ENCODE results near the gene PIWIL4. TPM values are rescaled to one million over a fixed set of nuclear protein-coding genes. Genes with fewer than 3 reads are reported as not detected.

The PIWIL4 gene
- total RNA-seq, 1 donor from 2014 or later = 1.8 TPM

DNA sequence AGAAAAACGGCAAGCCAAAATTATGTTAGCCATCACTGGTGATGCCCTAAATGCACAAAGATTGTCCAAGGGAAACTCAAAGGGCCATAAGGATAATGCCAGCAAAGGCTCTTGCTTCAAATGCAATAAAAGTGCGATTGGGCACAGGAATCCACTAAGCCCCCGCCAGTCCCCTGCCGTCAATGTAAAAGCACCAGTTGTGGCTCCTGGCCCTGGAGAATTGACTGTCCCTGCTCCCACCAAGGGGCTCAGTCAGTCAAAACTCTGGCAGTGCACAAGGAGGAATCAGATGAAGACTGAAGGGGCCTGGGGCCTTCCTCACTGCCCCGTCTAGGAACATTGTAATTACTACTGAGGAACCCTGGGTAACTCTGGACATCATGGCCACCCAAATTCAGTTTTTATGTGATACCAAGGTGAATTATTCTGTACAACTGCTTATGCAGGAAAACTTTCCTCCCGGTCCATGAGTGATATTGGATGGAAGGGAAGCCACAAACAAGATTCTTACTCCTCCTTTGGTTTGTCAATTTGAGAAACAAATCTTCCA lies 85.6 kb downstream of the PIWIL4 start:
- intact Hi-C loops (cut with DNase I) = loop anchor here (5.0 kb wide), 1 partner anchor 79 kb away; no protein-coding TSS in a partner anchor
- DNase-seq (ENCODE audit: low spot score) = no peak

DNA sequence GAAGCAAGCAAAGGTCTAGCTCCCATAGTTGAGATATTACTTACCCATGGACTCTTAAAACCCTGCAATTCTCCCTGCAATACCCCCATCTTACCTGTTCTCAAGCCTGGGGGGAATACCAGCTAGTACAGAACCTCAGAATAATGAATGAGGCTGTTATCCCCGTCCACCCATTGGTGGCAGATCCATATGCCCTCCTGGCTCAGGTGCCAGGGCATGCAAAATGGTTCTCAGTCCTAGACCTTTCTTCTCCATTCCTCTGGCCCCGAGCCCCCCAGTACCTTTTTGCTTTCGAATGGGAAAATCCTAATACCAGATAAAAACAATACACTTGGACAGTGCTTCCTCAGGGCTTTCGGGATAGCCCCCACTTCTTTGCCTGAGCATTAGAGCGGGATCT lies 86.4 kb downstream of the PIWIL4 start:
- DNase-seq (ENCODE audit: low spot score) = no peak
- intact Hi-C loops (cut with DNase I) = loop anchor here (5.0 kb wide), 1 partner anchor 79 kb away; no protein-coding TSS in a partner anchor

DNA sequence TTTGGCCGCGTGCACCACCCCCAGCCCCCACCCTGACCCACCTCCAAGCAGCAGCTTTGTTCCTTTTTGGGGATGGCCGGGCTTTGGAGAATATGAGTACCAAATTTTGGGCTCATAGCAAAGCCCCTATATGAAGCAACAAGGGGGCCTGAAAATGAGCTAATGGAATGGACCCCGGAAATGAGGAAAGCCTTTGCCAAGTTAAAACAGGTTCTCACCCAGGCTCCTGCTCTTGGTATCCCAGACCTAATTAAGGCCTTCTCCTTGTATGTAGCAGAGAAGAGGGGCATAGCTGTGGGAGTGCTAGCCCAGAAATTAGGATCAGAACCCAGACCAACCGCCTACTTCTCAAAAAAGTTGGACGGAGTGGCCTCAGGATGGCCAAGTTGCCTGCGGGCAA lies 87.0 kb downstream of the PIWIL4 start:
- DNase-seq (ENCODE audit: low spot score) = no peak
- intact Hi-C loops (cut with DNase I) = loop anchor here (5.0 kb wide), 1 partner anchor 78 kb away; no protein-coding TSS in a partner anchor

DNA sequence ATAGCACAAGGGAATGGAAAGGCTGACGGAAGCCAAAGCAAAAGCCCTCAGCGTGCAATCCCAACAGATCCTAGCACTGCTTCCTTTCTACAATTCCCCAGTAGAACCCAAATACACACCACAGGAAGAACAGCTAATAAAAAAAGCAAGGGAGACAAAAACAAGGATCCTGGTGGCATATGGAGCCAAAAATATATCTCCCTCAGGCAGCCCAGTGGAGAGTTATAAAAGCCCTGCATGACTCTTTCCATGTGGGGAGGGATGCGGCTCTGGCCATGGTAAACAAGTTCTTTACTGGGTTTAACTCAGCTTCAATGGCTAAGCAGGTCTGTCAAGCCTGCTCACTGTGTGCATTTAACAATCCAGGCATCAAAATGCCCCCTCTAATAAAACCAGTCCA lies 88.1 kb downstream of the PIWIL4 start:
- no peak for DNase-seq (ENCODE audit: low spot score)
- intact Hi-C loops (cut with DNase I) = no loop called here

DNA sequence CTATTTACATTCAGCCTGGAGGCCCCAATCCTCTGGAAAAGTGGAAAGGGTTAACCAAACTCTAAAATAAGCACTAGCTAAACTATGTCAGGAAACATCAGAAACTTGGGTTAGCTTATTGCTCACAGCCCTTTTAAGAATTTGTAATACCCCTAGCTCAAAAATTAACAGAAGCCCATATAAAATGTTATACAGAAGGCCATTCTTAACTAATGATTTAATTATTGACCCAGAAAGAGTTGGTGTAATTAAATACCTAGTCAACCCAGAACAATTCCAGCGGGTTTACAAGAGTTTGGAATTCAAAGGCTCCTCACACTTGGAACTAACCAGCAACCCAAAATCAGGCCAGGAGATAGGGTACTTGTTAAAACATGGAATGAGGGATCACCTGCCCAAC lies 88.8 kb downstream of the PIWIL4 start:
- intact Hi-C loops (cut with DNase I) = no loop called here

DNA sequence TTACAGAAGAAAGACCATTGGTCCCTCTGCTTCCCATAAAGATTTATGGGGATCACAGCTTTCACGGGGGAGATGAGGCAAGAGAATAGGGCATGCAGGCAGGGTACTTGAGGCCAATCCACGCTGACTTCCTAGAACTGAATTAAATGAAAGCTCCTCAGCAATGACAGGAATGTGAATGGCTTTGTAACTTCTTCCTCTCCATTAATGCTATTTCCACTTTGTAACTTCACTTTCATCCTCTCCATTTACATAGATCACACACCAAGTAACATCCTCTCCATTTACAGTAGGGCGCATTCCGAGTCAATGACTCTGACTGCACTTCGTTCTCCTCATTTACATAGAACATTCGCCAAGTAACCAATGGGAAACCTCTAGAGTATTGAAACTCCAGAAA lies 89.8 kb downstream of the PIWIL4 start:
- intact Hi-C loops (cut with DNase I) = no loop called here
- no peak for DNase-seq (ENCODE audit: low spot score)

More for the DNA sequence above, 88.8 kb downstream of the PIWIL4 start:
- DNase-seq (ENCODE audit: low spot score) = no peak

DNA sequence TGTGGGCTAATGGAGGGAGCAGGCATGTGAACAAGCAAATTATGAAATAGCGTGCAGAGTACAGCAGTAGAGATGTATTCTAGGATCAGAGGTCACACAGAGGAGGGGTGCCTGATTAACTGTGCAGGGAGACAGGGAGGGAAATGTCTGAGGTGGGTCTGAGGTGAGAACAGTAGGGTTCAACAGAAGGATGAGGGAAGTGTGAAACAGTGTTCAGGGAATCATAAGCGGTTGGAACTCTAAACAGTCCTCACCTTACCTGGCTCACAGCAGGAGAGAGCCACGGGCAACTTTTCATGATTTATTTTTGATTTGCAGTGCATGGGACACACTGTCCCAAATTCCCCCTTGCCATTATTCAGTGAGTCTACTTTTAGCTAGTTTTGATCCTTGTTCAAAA lies 90.5 kb downstream of the PIWIL4 start:
- intact Hi-C loops (cut with DNase I) = no loop called here
- DNase-seq (ENCODE audit: low spot score) = no peak

DNA sequence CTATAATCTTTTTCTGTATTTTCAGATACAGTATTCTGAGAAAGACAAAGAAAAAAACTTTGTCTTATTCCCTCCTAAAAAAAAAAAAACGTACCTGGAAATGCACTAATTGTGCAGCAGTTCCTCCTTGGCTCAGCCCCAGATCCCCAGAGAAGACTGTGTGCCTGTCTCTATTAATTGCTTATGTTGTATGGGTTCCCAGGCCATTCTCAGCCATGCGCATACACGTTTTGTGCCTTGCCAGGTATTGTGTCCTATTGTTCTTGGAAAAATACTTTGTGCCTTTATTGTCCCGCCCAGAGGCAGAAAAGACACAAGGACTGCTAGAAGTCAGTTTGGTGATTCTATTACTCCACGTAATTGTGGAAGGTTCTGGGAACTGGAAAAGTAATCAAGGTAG lies 91.2 kb downstream of the PIWIL4 start:
- intact Hi-C loops (cut with DNase I) = no loop called here
- no peak for DNase-seq (ENCODE audit: low spot score)

DNA sequence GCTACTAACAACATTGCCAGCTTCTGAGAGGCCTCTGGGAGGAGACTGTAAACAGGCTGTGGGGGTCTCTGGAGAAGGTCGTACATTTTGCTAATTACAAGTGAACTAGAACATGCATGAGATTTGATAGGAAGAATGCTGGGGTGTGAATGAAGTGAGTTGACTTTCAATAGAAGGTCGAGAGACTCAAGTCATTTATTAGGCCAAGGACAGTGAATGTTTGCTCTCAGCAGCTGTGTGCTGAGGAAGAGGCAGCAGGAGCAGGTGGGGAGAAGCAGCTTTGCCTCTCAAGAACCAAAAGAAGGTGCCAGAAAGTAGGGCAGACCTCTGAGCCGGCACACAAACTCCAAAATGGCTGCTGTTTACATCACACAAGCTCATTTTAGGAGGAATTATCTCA lies 91.7 kb downstream of the PIWIL4 start:
- intact Hi-C loops (cut with DNase I) = no loop called here
- DNase-seq (ENCODE audit: low spot score) = no peak

DNA sequence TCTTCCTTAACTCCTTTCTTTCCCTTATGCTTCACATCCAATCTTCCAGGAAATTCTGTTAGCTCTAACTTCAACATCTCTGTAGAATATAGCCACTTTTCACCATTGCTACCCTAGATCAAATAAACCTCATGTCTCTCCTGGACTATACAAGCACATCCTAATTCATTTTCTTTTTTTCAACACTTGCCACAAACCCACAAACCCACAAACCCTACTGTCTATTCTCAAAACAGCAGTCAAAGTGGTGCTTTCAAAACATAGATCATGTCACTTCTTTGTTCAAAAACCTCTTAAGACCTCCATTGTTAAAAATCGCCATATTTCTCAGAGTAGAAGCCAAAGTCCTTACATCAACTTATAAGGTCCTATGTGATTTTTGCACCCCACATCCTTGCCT lies 94.3 kb downstream of the PIWIL4 start:
- intact Hi-C loops (cut with DNase I) = no loop called here
- DNase-seq (ENCODE audit: low spot score) = no peak

DNA sequence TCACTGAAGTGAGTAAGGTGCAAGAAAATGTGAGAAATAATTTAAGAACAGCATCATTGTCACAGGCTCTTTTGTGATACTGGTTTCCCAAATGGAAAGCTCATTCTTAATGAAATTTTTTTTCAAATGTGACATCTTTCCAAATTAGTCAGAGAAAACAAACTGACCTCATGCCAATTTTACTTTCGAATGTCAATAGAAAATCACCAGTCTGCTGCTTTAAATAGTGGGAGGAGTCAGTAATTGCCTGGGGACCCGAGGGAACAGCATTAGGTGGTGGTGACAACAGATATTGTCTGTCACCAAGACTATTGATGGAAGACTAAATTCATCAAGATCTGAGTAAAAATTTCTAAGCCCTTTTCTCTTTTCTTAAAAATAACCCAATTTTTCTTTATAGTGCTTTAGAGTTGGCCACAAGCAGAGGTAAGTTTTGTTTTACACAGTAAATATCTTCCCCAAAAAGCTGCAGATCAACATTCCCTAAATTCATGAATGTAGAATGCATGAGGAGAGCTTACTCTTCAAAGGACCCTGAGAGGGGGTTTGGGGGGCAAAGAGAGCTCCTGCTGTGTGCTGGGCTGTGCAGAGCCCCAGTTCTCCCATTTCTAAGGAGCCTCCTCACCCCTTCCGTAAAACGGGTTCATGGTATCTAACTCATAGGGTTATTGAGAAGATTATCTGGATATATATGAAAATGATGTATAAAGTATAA lies 95.1 kb downstream of the PIWIL4 start:
- DNase-seq (ENCODE audit: low spot score) = no peak
- intact Hi-C loops (cut with DNase I) = no loop called here

DNA sequence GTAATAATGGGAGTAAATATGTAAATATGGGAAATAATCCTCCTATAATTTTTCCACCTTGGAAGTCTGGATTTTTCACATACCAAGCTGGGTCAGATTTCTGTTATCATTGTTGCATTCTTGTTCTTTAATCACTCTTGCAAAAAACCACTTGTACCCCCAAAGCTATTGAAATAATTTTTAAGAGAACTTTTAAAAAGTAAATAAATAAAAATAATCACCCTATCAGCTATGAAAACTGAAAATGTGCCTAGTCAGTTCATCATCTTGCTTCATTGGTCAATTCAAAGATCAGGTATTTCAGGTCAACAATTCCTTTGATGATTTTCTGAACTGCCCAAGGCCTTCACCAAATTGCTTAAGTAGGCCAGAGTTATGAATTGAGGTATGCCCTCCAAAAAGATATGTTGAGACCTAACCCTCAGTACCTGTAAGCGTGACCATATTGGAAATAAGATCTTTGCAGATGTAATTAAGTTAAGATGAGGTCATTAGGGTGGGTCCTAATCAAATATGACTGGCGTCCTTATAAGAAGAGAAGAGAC lies 95.8 kb downstream of the PIWIL4 start:
- no peak for DNase-seq (ENCODE audit: low spot score)
- intact Hi-C loops (cut with DNase I) = no loop called here

DNA sequence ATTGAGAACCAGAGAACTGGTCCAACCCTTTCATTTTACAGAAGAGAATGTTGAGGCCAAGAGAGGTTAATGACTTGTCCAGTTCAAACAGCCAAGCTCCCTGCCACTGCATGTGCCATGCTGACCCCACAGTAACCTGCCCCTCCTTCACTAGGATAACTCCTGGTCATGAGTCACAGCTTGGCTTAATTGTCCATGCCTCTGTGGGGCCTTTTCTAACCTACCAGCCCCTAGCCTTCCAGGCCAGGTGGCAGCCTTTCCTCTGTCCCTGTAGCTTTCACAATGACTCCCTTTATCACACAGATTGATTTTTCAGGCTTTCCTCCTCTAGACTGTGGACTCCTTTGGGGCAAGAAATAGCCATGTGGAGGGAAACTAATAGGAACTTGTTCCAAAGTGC lies 97.2 kb downstream of the PIWIL4 start:
- no peak for DNase-seq (ENCODE audit: low spot score)
- intact Hi-C loops (cut with DNase I) = no loop called here

DNA sequence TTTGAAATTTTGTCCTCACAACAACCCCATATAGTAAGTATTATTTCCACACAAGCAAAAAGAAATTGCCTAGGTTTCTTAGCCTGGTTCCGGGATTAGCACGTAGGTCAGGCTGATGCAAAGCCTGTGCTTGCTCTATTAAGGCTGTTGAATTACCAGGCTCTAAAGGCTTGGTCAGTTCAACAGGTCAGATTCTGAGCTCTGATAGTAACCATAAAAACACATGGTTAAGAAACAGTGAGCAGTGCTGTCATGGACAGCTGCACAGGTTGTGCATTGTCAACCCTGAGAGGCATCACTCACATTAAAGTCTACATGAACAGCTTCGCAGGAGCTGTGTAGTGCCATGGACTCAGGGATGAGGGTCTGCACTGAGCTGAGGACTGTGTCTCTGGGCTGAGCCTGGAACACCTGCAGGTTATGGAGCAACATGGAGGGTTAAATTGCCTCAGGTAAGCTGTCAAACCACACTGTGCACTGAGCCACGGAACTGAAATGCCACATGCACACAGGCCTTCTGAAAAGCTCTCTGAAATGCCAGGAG lies 98.0 kb downstream of the PIWIL4 start:
- intact Hi-C loops (cut with DNase I) = no loop called here
- DNase-seq (ENCODE audit: low spot score) = no peak

DNA sequence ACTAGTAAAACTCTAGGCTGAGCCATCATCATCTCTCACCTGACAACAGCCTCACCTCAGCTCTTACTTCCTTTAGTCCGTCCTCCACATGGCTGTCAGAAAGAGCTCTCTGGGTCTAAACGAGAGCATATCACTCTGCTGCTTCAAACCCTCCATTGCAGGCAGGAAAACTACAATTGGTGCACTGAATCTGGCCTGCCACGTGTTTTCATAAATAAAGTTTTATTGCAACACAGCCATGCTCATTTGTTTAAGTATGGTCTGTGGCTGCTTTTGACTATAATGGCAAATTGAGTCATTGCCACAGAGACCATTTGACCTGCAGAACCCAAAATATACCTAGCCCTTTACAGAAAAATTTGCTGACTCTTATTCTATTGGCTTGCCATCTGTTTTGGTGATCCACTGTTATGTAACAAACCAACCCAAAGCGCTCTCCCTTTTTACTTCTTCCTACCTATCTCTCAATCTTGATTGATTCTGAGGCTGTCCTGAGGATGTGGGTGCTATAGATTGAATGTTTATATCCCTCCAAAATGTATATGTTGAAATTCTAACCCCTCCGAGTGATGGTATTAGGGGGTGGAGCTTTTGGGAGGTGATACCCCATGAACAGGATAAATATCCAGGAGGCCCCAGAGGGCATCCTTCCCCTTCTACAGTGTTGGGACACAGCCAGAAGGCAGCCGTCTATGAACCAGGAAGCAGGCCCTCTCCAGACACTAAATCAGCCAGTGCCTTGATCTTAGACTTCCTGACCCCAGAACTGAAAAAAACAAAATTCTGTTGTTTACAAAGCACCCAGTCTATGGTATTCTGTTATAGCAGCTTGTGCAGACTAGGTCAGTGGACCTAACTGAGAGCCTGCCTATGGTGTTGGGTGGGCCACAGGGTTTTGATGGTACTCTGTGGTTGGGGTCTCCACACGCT lies 99.9 kb downstream of the PIWIL4 start:
- DNase-seq (ENCODE audit: low spot score) = no peak
- intact Hi-C loops (cut with DNase I) = no loop called here

DNA sequence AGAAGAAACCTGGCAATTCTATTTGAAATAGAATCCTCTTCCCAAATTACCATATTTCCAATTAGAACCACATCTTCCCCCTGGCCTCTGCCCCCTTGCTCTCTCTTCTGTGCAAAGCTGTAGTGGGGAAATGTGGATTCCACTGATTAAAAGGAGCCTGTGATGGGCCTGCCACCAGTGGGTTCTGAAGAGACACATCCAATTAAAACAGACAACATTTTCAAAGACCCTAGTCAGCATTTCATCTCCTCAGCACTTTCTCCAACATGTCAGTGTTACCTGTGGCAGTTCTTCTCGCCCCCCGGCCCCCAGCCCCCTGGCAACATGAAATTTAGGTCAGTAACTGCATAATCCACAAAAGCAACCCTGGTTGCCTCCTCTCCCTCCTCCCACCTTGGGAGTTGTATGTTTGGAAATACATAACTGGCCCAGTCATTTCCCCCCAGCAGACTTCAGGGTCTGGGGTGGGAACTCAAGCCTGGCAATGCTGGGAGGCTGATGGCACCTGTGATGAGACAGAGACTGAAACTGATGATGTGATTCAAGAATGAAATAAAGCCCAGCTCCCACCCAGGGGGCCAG lies 101.1 kb downstream of the PIWIL4 start:
- intact Hi-C loops (cut with DNase I) = no loop called here

DNA sequence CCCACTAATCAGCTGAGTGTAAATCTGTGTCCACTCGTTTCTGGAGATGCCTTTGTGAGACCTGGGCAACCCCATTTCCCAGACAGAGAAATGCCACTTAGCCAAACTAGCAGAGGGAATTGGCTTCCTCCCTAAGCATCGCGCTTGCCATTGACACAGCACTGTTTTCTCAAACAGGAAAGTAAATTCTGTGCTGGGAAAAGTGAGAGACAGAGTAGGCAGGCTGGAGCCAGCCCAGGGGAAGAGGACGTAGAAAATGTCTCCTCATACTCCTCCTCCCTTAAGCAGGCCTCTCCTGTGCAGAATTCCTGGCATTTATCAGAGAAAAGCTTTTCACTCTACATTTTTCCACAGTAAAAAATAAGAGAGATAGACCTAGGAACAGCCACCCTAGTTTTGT lies 101.9 kb downstream of the PIWIL4 start:
- DNase-seq (ENCODE audit: low spot score) = no peak
- intact Hi-C loops (cut with DNase I) = no loop called here

More for the DNA sequence above, 101.1 kb downstream of the PIWIL4 start:
- no peak for DNase-seq (ENCODE audit: low spot score)

All from cardiac septum (tissue), 1 donor.